Measurements from ENCODE around the gene MXRA7.

MXRA7 gene

DNA sequence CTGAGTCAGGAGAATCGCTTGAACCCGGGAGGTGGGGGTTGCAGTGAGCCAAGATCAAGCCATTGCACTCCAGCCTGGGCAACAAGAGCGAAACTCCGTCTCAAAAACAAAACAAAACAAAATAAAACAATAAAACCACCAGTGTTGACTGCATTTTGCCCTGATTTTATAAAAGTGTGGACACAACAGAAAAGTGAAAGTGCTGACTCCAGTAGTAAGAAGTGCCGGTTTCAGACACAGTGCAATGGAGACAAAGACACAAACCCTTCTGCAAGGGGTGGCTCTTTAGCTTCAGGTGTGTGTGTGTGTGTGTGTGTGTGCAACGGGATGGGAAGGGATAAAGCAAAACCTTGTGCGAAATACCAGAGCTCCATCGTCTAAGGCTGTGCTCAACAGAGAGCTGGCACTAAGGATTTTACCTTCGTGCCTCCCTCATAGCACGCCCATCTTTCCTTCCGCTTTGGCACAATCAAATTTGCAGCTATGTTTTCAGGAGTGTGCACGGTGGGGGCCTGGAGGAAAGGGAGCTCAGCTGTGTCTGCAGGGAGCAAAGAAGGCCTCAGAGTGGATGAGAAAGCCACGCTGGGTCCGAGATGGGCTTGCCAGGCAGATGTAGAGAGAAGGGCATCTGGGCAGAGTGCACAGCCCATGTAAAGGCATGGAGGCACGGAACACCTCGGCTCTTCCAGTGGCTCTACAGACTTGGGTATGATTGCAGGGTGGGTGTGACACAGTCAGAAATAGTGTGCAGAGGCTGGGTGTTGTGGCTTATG, 15.5 kb downstream of the MXRA7 start:
- DNase-seq = no peak

DNA sequence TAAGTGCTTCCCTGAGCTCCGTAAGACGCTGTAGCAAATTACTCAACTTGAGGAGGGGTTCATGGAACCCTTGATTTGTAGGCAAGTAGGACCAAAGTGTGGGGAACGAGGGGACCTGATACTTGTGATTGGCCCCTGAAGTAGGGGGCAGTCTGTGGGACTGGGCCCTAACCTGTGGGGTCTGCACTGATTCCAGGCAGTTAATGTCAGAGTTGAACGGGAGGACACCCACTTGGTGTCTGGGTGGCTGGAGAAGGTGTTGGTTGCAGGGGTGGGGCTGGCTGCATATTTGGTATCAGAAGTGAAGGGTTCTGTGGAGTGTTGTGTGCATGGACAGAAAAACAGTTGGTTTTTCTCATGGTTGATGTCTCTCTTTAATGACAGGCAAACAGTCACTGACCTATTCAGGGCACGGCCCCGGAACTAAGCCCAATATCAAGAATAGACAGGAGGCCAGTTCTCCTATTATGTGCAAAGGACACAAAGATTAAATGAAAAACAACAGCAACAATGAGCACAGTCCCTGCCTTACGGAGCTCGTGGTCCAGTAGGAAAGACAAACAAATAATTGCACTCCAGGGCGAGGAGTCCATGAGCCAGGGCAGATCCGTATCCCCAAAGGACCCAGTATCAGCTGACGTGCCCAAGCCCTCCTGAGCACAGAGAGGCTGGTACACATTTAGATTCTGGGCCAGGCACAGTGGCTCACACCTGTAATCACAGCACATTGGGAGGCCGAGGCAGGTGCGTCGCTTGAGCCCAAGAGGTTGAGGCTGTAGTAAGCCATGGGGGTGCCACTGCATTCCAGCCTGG, 19.2 kb downstream of the MXRA7 start:
- DNase-seq = no peak

DNA sequence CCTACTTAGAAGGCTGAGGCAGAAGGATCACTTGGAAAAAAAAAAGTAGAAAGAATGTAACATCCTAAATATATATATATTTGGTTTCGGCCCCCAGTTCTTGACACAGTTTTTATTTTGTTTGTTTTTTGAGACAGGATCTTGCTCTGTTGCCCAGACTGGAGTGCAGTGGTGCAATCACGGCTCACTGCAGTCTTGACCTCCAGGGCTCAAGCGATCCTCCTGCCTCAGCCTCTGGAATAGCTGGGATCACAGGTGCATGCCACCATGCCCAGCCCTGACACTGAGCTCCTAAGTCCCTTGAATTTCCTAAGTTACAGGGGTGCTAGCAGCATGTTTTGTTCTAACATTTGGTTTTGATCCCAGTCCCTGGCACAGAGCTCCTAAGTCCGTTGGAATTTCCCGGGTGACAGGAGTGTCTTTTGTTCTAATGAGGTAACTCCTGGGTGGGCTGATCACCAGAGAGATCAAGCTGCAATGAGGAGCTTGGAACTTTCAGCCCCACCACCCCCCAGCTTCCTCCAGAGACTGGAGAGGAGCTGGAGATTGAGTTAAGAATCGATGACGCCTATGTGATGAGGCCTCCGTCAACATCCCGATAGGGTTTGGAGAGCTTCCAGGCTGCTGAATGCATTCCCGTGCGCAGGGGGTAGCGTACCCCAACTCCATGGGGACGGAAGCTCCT, 20.0 kb downstream of the MXRA7 start:
- no peak for DNase-seq

DNA sequence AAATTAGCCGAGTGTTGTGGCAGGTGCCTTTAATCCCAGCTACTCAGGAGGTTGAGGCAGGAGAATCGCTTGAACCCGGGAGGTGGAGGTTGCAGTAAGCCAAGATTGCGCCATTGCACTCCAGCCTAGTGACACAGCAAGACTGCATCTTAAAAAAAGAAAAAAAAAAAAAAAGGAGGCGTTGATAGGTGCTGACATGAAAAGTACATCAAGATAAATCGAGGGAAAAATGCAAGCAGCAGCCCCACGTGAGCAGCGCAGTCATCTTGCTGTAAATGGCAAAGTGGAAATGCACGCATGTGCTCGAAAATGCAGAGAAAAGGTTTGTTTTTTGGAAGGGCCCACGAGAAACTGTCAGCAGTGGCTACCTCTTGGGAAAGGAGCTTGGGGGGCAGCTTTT, 20.9 kb downstream of the MXRA7 start:
- DNase-seq = no peak

DNA sequence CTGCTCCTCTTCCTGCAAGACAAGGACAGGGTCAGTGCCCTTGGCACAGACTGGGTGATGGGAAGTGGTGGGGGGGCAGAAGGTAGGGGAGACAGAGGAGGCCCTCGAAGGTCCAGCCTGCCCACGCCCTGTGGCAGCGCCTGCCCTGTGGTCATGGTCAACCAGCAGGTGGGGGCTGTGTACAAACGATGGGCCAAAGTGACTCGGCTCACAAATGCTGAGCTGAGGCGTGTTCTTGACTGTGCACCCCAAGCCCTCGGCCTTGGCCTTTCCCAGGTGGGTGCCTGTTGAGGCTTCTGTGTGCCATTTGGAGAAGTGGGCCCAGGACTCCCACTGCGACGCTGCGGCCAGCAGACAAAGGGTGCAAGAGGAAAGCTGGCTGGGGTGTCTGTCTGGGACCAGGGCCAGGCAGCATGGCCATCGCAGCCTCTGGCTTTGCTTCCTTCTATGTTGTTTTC, 22.6 kb downstream of the MXRA7 start:
- no peak for DNase-seq

DNA sequence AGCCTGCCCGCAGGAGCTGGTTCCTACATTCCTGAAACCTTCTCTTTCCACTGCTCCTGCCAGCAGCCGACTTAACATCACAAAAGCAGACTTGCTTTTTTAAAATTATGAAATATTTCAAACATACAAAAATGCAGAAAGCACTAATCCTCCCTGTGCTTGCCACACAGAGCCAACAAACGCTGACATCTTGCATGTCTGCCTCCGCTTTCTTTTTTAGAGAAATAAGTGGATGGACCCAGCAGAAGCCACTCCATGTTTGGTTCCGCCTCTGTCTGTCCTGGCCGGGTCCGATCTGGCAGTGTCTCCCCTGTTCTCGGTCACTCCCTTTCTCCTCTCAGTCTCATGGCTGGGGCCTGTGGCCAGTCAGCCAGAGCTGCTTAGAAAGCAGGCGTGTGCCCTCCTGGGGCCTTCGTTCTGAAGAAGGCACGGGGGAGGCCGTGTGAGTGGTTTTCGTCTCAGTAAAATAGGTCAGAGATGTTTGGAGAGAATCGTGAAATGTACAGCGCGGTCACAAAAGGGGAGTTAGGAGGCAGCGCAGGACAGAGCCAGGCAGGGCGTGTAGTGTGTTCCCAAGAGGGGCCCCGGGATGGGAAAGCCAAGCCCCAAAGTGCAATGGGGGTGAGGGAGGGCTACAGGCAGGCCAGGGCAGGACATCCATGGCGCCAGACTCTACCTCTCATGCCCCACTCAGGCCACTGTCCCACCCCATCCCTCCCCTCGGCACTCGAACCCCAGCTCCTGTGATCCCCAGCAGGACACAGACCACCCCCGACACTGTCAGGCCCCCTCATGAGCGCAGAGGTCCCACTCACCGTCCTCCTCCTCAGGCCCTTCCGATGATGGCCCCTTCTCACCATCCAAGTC, 23.2 kb downstream of the MXRA7 start:
- no peak for DNase-seq

DNA sequence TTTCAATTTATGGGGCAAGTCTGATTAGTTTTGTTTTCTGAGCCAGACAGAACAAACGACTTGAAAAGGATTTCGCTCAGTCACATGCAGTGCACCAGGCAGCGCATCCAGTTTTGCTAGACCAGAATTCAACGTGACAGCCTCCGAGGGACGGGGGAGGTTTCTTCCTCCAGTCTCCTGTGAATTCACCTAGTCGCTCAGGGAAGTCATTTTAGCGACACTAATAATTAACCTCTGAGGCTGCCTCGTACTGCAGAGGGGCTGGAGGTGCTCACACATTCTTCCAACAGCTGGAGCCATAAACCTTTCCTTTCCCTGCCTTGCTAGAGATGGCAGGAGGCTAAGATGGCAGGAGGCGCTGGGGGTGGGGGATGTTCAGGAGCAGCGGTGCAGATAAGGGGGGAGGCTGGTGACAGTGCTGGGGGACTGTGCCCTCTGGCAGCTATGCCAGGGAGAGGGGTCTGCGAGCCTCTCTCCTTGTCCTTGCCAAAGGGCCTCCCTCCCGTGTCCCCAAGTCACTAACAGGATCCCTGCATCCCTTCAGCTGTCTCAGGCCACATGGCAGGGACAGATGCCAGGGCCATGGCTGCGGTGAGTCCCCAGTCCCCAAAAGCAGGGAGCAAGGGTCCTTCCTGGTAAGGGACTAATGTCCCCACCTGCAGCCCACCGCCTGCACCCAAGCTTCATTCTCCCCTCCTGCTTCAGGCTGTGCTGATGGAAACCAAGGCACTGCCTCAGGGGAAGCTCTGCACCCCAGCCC, 24.0 kb downstream of the MXRA7 start:
- DNase-seq = no peak

DNA sequence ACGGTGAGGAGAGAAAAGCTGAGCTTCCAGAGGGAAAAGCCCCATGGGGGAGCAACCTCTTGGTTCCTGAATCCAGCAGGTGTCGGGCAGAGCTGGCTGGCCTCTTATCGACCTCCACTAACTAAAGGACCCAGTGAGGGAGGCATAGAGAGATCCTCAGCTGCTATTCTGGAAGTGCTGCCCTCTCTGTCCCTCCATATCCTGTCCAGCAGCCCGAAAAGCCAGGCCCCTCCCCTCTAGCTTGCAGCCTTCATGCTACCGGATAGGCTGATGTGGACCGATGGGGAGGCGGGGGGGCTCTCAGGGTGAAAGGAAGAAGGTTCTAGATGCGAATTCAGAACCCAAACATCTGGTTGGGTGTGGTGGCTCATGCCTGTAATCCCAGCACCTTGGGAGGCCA, 24.9 kb downstream of the MXRA7 start:
- no peak for DNase-seq

DNA sequence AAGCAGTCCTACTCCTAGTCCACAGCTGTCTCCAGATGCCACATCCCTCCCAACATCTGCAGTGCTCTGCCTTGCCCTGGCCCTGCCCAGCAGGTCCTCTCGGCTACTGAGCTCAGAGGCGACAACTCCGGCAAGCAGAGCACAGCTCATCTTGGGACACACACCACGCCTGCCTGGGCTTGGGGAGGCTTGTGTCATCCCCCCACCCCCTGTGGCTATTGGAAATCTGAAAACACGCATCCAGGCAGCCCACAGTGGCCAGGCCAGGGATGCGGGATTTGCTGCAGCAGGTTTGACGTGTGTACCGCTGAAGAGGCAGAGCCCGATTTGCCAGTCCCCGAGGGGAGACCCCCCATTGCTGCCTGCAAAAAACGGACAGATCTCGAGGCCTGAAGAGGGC, 25.4 kb downstream of the MXRA7 start:
- DNase-seq = no peak

DNA sequence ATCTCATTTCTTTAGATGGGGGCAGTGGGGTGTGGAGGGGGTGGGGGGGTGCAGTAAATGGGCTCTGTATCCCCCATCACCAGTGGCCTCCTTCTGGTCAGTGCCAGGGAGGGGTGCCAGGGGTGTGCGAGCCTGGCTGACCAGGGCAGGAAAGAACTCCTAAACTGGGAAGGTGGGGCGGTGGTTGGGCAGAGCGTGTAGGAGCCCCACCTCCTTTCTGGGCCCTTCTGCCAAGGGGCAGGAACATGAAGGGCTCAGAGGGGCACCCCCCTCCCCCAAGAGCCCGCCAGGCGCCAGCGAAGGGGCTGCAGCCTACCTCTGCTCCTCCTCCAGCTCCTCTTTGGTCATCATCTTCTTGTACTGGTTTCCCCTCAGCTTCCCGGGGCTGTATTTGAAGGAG, 26.0 kb downstream of the MXRA7 start:
- no peak for DNase-seq

DNA sequence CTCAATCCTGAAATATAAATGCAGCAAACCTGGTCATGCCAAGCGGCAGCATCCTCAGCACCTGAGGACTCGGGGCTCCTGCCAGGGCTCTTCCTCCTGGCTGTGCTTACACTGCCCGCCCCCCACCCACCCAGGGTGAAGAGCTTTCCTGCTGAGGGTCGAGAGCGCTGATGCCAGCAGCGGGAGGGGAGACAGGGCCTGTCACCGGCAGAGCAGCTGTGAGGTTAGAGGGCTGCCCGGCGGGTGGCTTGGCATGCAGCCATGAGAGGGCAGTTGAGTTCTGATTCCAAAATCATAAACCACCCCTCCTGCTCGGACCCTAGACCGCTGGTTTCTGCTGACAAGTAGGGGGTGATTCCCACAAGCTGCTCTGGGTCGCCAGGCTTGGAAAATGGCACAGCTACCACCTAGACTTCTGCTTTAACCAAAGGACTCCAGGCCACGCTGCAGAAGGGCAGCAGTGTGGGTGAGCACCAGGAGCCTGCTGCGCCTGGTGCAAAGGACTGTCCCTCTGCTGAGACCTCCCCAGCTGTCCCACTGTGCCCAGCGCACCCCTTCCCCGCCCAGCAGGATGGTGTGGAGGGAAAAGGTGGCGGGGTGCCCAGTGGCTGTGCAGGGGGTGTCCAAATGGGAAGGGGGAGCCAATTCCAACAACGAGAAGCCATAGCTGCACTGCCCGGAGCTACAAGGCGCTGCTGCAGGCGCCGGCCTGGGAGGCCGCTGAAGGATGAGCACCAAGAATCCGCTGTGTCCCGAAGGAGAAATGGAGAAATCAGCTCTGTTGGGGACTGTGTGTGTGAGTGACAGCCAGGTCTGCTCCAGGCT, 26.6 kb downstream of the MXRA7 start:
- no peak for DNase-seq

DNA sequence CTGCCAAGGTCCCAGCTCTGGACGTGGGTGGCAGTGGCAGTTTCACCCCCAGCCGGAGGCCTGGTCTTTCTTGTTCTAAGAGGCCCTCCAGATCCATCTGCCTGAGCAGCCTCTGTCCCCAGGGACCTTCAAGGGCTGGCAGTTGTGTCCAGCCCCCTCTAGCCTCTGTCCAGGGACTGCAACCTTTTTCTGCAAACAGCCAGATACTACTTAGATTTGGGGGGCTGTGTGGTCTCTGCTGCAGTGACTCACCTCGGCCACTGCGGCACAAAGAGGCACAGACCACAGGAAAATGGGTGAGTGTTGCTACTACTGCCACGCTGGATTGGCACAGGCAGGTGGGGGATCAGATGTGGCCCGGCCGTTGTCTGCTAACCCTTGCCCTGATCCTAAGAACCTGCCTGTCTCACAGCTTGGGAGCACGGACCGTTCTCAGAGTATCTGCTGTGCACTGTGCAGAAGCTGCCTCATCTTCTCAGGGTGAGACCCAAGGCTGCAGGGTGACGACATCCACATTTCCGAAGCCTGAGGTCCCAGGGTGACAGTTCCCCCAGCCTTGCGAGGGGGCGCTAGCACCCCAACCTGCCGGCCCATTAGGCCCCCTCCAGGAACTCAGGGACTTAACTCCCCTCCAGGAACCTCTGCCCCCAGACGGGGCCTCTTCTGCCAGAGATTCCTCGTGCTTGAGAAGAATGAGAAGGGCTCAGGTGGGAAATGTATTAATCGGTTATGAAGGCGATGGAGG, 27.6 kb downstream of the MXRA7 start:
- no peak for DNase-seq

DNA sequence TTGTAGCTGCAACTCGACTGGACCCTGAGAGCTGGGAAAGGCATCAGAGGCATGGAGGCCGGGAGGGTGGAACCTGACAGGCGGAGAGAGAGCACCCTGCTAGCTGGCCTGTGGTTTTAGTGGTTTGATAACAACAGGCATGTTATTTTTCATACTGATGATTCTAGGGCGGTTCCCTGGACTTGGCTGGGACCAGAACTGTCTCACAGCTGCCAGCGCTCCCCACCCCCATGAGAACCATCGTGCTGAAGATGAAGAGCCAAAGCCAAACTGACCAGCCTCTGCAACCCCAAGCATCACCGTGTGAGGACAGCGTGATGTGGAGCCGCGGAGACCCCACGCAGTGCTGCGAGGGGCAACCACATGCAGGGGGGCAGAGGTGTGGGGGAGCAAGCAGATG, 28.5 kb downstream of the MXRA7 start:
- no peak for DNase-seq

DNA sequence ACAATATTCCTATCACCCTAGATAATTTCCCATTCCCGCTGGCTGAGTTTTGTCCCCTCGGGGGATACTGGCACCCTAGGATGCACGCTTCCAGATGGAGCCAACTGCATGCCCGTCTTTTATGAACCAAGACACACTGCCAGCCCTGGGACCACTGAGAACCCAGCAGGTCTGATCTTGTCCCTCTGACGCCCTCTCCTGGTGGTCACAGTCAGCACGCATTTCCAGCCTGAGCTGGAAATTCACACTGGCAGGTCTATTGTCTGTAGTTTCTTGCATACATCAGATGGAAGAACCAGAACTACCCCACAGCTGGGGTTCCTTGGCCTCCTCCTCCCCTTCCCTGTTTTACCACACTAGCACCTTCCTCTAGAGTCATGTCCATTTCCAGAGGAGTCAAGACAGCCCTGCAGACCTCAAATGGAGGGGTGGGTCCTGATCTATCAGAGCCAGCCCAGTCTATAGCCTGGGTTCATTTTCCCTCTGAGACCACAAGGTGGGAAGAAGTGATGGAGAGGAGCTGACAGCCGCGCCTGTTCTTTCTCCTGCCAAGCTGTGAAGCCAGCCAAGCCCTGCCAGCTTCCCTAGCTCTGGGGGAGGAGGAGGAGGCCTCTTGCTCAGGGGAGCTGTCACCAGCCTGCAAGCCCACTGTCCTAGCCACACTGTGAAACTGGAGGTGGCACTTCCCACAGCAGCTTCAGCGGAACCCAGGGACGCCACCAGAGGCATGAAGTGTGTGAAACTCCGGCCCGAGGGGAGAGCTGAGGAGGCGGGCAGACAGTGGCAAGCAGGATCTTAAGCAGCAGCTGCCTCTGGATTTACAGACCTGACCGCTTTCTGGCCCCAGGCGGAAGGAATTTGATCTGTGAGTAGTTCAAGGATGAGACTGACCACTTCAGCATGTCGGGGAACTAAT, 29.3 kb downstream of the MXRA7 start:
- DNase-seq = peak; percentile 56

DNA sequence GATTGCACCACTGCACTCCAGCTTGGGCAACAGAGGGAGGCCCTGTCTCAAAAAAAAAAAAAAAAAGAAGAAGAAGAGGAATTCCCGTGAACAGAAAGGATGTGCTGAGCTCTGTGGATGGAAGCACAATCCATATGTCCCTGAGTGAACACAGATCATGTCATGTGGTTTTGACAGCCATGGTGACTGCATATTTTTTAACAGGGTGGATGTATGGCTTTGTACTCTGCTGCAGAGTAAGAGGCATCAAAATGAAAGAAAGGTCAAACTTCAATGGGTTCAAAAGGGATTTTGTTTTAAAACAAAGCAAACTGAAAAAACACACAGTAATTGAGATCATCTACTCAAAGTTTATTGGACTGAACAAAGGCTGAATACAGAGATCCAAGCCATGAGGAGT, 31.5 kb downstream of the MXRA7 start:
- DNase-seq = no peak

DNA sequence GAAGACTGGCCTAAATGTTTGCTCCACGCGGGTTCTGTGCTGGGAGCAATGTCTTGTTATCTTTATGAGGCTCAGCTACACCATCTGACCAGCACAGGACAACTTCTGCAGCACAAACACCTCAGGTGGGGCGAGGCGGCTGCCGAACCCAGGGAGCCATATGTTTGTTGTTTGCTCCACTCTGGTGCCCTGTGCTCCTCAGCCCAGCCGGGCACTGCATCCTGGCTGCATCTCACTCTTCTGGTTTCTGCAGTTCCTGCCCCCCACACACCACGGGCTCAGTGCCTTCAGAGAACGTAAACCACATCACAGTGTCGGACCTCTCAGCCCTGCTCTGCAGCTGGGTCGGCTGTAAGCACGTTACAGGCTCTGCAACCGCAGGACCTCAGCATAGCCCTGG, 32.4 kb downstream of the MXRA7 start:
- no peak for DNase-seq

DNA sequence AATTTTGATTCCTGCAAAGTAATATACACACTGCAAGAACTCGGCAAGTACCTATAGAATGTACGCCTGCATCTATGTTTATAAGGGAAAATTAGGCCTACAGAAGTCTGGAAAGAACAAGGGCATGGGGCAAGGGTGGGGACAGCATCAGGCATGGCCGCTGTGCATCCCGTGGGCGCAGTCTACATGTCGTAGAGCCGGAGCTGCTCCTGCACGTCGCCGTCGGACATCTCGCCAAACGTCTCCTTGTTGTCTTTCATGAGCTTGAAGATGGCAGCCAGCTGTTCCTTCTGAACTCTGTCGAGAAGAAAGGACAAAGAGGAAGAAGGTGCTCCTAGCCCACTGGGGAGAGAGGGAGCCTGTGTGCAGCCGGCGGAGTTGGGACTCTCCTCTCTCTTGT, 33.4 kb downstream of the MXRA7 start:
- DNase-seq = no peak

DNA sequence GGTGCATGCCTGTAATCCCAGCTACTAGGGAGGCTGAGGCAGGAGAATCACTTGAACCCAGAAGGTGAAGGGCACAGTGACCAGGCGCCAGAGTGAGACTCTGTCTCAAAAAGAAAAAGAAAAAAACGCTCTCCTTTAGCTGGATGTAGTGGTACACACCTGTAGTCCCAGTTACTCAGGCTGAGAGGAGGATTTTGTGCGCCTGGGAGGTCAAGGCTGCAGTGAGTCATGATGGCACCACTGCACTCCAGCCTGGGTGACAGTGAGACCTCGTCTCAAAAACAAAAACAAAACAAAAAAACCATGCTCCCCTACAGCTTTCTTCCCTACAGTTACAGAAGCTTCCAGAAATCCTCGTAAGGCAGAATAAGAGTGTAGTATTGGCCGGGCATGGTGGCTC, 34.1 kb downstream of the MXRA7 start:
- no peak for DNase-seq

DNA sequence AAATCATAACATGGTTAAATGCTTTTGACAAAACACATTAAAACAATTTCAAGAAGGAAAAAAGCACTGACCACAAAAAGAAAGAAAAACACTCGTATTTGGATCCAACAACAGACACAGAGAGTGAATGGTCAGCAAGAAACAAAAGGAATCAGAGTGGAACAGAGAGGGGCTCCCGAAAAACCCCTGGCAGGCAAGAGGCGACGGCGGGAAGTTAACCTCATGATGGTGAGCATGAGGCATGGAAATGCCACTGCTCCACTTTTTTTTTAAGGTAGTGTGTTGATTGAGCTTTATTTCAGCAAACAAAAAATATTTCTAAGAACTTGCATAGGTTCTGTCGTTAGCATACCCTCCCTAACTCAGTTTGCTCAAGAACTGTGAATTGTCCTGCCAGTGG, 35.1 kb downstream of the MXRA7 start:
- no peak for DNase-seq

Measured in fibroblast of skin of right quadriceps (primary cell).